B cell (primary cell): ENCODE data around the gene AGRN. TPM values are rescaled to one million over a fixed set of nuclear protein-coding genes. Genes with fewer than 3 reads are reported as not detected.
A peak's percentile ranks its signal among the peaks of the same experiment; 100 is the strongest.

Experiments
- ATAC-seq: fragments of 200-7000 bp; cut with Tn5 transposase; one replicate; pipeline ENCODE4 v1.10.0; 2021; ENCODE audit warnings: low read depth, mild to moderate bottlenecking, moderate number of reproducible peaks, moderate library complexity
- CTCF ChIA-PET: fragments of 350-600 bp; sonication (Branson Sonifier 250); formaldehyde crosslinking; loops from one replicate; lab custom pipeline; 2021; ENCODE audit warnings: antibody characterized with exemption, inconsistent platforms; lab: Charles Lee
- POLR2A ChIA-PET: fragments of 350-600 bp; sonication (Branson Sonifier 250); formaldehyde crosslinking; loops from one replicate; lab custom pipeline; 2021; ENCODE audit warnings: antibody characterized with exemption; lab: Charles Lee
- DNase-seq: peaks from one replicate; pipeline ENCODE4 v3.0.0; 2013
- H2AFZ ChIP-seq: 2 replicates; pipeline ENCODE4 v1.6.1; 2012; ENCODE audit warnings: mild to moderate bottlenecking, low read depth, low read length; ENCODE audit not compliant: insufficient read depth, poor library complexity, severe bottlenecking
- H3K27ac ChIP-seq, 2 donors: 1 replicate in 1 of 2; 2 replicates in 1 of 2; pipeline ENCODE4 v1.5.1; 2012 to 2013; ENCODE audit warnings: low read length in 2 of 2, mild to moderate bottlenecking in 2 of 2, moderate library complexity in 1 of 2
- H3K27me3 ChIP-seq, 4 experiments: fragments of 200-600 bp in 1 of 4; sonication (generic) in 1 of 4; replicated peaks in 1 of 4; 1 replicate in 2 of 4; 2 replicates in 2 of 4; pipeline versions ENCODE4 v1.6.1 to v1.7.0; 2013 to 2016; ENCODE audit warnings: low read length in 3 of 4, mild to moderate bottlenecking in 2 of 4, mixed read lengths in 1 of 4, moderate library complexity in 1 of 4; ENCODE audit not compliant: insufficient read depth in 4 of 4, control insufficient read depth in 3 of 4; ENCODE audit errors: control extremely low read depth in 1 of 4
- H3K36me3 ChIP-seq, 2 experiments: replicated peaks in 1 of 2; 1 replicate in 1 of 2; 2 replicates in 1 of 2; pipeline versions ENCODE4 v1.6.1 to v1.7.1; 2013; ENCODE audit warnings: low read length in 1 of 2; ENCODE audit not compliant: insufficient read depth in 2 of 2, control insufficient read depth in 1 of 2; ENCODE audit errors: control extremely low read depth in 1 of 2, extremely low read depth in 1 of 2
- H3K4me1 ChIP-seq, 2 donors: fragments of 200-600 bp in 1 of 2; sonication (generic) in 1 of 2; 1 replicate in 1 of 2; 2 replicates in 1 of 2; pipeline versions ENCODE4 v1.5.1 to v1.6.1; 2013 to 2017; ENCODE audit warnings: low read length in 2 of 2; ENCODE audit not compliant: control insufficient read depth in 2 of 2, insufficient read depth in 2 of 2
- H3K4me2 ChIP-seq: replicated peaks from 2 replicates; pipeline ENCODE3; 2012; ENCODE audit warnings: mild to moderate bottlenecking, low read depth, low read length; ENCODE audit not compliant: poor library complexity, severe bottlenecking
- H3K4me3 ChIP-seq, 5 experiments: fragments of 200-600 bp in 1 of 5; sonication (generic) in 1 of 5; 1 replicate in 3 of 5; 2 replicates in 2 of 5; pipeline versions ENCODE4 v1.5.1 to v1.7.0; 2011 to 2016; ENCODE audit warnings: low read length in 4 of 5, mild to moderate bottlenecking in 4 of 5, low read depth in 2 of 5, control low read depth in 1 of 5, moderate library complexity in 1 of 5; ENCODE audit not compliant: insufficient read depth in 1 of 5; ENCODE audit errors: control extremely low read depth in 1 of 5, extremely low read depth in 1 of 5
- H3K79me2 ChIP-seq: fragments of 200-600 bp; sonication (generic); one replicate; pipeline ENCODE4 v1.6.0; 2016; ENCODE audit warnings: low read length; ENCODE audit not compliant: control insufficient read depth, insufficient read depth
- H3K9ac ChIP-seq: fragments of 200-600 bp; sonication (generic); 2 replicates; pipeline ENCODE4 v1.6.1; 2017; ENCODE audit warnings: mild to moderate bottlenecking, low read length, moderate library complexity
- H3K9me3 ChIP-seq, 3 donors: one replicate each; pipeline versions ENCODE4 v1.6.1 to v1.7.1; 2013; ENCODE audit warnings: low read length in 2 of 3; ENCODE audit not compliant: control insufficient read depth in 2 of 3, insufficient read depth in 1 of 3; ENCODE audit errors: control extremely low read depth in 1 of 3
- H4K20me1 ChIP-seq: 2 replicates; pipeline ENCODE4 v1.6.0; 2012; ENCODE audit warnings: mild to moderate bottlenecking, low read length; ENCODE audit not compliant: insufficient read depth, control insufficient read depth, poor library complexity, severe bottlenecking
- H3K27ac Mint-ChIP-seq: one replicate; pipeline ENCODE4 v1.8.0; 2021; ENCODE audit warnings: mixed read lengths
- H3K27me3 Mint-ChIP-seq: one replicate; pipeline ENCODE4 v1.8.0; 2021; ENCODE audit warnings: mixed read lengths
- H3K4me1 Mint-ChIP-seq: one replicate; pipeline ENCODE4 v1.8.0; 2021; ENCODE audit warnings: mixed read lengths
- H3K4me3 Mint-ChIP-seq: one replicate; pipeline ENCODE4 v1.8.0; 2021; ENCODE audit warnings: mixed read lengths
- H3K9me3 Mint-ChIP-seq: one replicate; pipeline ENCODE4 v1.8.0; 2022; ENCODE audit warnings: mixed read lengths; ENCODE audit not compliant: insufficient read depth
- CTCF ChIP-seq: fragments of 200-600 bp; IDR thresholded peaks from one replicate; pipeline ENCODE4 v1.8.0; 2022; ENCODE audit warnings: antibody characterized with exemption, mild to moderate bottlenecking
- EZH2 ChIP-seq: IDR thresholded peaks from 2 replicates; pipeline ENCODE4 v1.6.1; 2012; ENCODE audit warnings: borderline replicate concordance, low read depth, mild to moderate bottlenecking, moderate library complexity, low read length; ENCODE audit not compliant: insufficient read depth, poor library complexity, severe bottlenecking
- WGBS: methylation state at CpG from one replicate; pipeline ENCODE4 v1.1.5; 2013; ENCODE audit warnings: missing lambda C conversion rate; ENCODE audit not compliant: insufficient coverage; 5-methylcytosine and 5-hydroxymethylcytosine counted together
- intact Hi-C: fragments of 100-400 bp; cut with micrococcal nuclease; formaldehyde crosslinking; loops from one replicate; pipeline ENCODE4 v1.10.0; 2022
- polyA plus RNA-seq: library from polyadenylated mRNA; depleted of rRNA; stranded (reverse); fragments of >200 nt; gene quantifications from 2 replicates; pipeline ENCODE4 v1.2.3, GENCODE V29; 2012
- total RNA-seq, 2 donors: library from RNA; stranded (reverse); fragments of 120-200 nt in 1 of 2; gene quantifications; 1 replicate in 1 of 2; 2 replicates in 1 of 2; pipeline versions ENCODE4 v1.2.3 to v1.2.4, GENCODE V29; 2013 to 2022

Gene AGRN
- total and polyA plus RNA-seq, 2 donors (not counting 1 experiment from before 2014, with no cell fraction given): 7.3 to 31.3 TPM

GRCh38 chr1:1021010-1021919 is 1.3 kb downstream of the AGRN start:
- intact Hi-C loops: no loop called here
- peak overlapping the region; percentile 41 for H3K4me3 Mint-ChIP-seq
- DNase-seq: no peak

More at GRCh38 chr1:1021010-1021919, 1.3 kb downstream of the AGRN start:
- Histone ChIP-seq H3K79me2 (no peaks in the 10 kb centered on the region), H3K4me2 (peak overlapping the region; percentile 91), H3K9me3 (no peaks in the 10 kb centered on the region), H3K27ac (no peak overlapping the region), H3K36me3 (no peaks in the 10 kb centered on the region), H4K20me1 (no peaks in the 10 kb centered on the region), H3K4me3 (no peak overlapping the region), H3K27me3 (peaks cover 0 to 22% (median 6%) of the 10 kb centered on the region in 4 experiments), H2AFZ (no peak overlapping the region), H3K9ac (no peak overlapping the region), H3K4me1 (peaks cover 9 to 21% of the 10 kb centered on the region in 2 donors)
- TF ChIP-seq CTCF (no peak), EZH2 (no peak)
- CTCF ChIA-PET: interaction anchor here (1.0 to 1.5 kb wide), 2 partner anchors 11 to 36 kb away, joined by 4 to 6 read pairs; no protein-coding TSS in a partner anchor
- no peaks in the 10 kb centered on the region for H3K27me3 Mint-ChIP-seq
- no peaks in the 10 kb centered on the region for H3K9me3 Mint-ChIP-seq
- H3K27ac Mint-ChIP-seq: peak overlapping the region; percentile 50
- WGBS: 26% methylated on average over 29 of the region's 33 CpGs
- POLR2A ChIA-PET: interaction anchor here (0.6 to 1.0 kb wide), 2 partner anchors 10 to 99 kb away, joined by 3 to 4 read pairs; no protein-coding TSS in a partner anchor
- no peak for ATAC-seq
- H3K4me1 Mint-ChIP-seq: peaks cover 4% of the 10 kb centered on the region
